HepG2 (cell line): Measurements from ENCODE around the gene GRAMD2A. TPM values are rescaled to one million over a fixed set of nuclear protein-coding genes. Genes with fewer than 3 reads are reported as not detected.

ENCODE experiments used
- FOXC1 ChIP-seq: sonication (generic); formaldehyde crosslinking; IDR thresholded peaks from 2 replicates; pipeline ENCODE4 v1.8.0; 2022; ENCODE audit warnings: mild to moderate bottlenecking, missing genetic modification reagents, borderline replicate concordance
- GTF2F1 ChIP-seq: fragments of 150-350 bp; IDR thresholded peaks from 2 replicates; pipeline ENCODE4 v1.6.1; 2014; ENCODE audit warnings: low read length
- KDM4B ChIP-seq: sonication (generic); formaldehyde crosslinking; IDR thresholded peaks from 2 replicates; pipeline ENCODE4 v1.4.0; 2020; ENCODE audit warnings: missing genetic modification reagents
- NFRKB ChIP-seq: fragments of 450-650 bp; IDR thresholded peaks from 2 replicates; pipeline ENCODE4 v1.6.1; 2017
- PCBP2 ChIP-seq: fragments of 200-400 bp; formaldehyde crosslinking; optimal IDR thresholded peaks from 2 replicates; pipeline ENCODE3; 2018; ENCODE audit warnings: low read length, low read depth; ENCODE audit not compliant: poor library complexity, severe bottlenecking
- RBFOX2 ChIP-seq: fragments of 200-400 bp; formaldehyde crosslinking; IDR thresholded peaks from 2 replicates; pipeline ENCODE4 v1.6.1; 2017; ENCODE audit warnings: low read depth, mild to moderate bottlenecking, low read length
- SAP130 ChIP-seq: IDR thresholded peaks from 2 replicates; pipeline ENCODE4 v1.6.1; 2016; ENCODE audit warnings: low read depth
- SIX4 ChIP-seq: sonication (generic); formaldehyde crosslinking; IDR thresholded peaks from 2 replicates; pipeline ENCODE4 v1.4.0; 2020; ENCODE audit warnings: missing genetic modification reagents
- SKI ChIP-seq: fragments of 450-650 bp; IDR thresholded peaks from one replicate; pipeline ENCODE4 v1.6.1; 2018; ENCODE audit warnings: mild to moderate bottlenecking; ENCODE audit not compliant: partially characterized antibody
- TEAD3 ChIP-seq: optimal IDR thresholded peaks from 2 replicates; pipeline ENCODE3; 2016; ENCODE audit warnings: borderline replicate concordance
- ZMYM3 ChIP-seq: sonication (generic); formaldehyde crosslinking; IDR thresholded peaks from 2 replicates; pipeline ENCODE4 v1.5.1; 2020; ENCODE audit warnings: mild to moderate bottlenecking, missing genetic modification reagents
- ZNF234 ChIP-seq: sonication (generic); formaldehyde crosslinking; conservative IDR thresholded peaks from 2 replicates; pipeline ENCODE4 v1.5.1; 2020; ENCODE audit warnings: mild to moderate bottlenecking, missing genetic modification reagents
- polyA plus RNA-seq, 8 experiments: library from polyadenylated mRNA; depleted of rRNA in 3 of 8; stranded (reverse) in 7 of 8; unstranded in 1 of 8; fragments of >200 nt; fragmentation: Illumina TruSeq in 4 of 8; extraction: Trizol in 4 of 8; gene quantifications; 2 replicates each; pipeline versions ENCODE4 v1.2.1 to v1.2.3, GENCODE V29; 2011 to 2016; ENCODE audit warnings: low read depth in 4 of 8, missing spikeins in 1 of 8, mixed read lengths in 1 of 8; ENCODE audit not compliant: insufficient read depth in 1 of 8
- total RNA-seq, 5 experiments: library from RNA; depleted of rRNA; stranded (reverse); fragments of >200 nt; fragmentation: Illumina TruSeq; extraction: Trizol; gene quantifications; 2 replicates each; pipeline ENCODE4 v1.2.3, GENCODE V29; 2016; ENCODE audit warnings: low read depth in 1 of 5
- TF ChIP-seq, protein P1 (sequence below), 2 experiments: IDR thresholded peaks; 2 replicates each; pipeline ENCODE4 v1.6.1; 2011 to 2012; ENCODE audit warnings: low read length in 2 of 2, borderline replicate concordance in 1 of 2, low read depth in 1 of 2, mild to moderate bottlenecking in 1 of 2, moderate library complexity in 1 of 2
- TF ChIP-seq, protein P2 (sequence below): sonication (generic); formaldehyde crosslinking; IDR thresholded peaks from 2 replicates; pipeline ENCODE4 v1.9.0; 2022; ENCODE audit warnings: low read depth, missing genetic modification reagents
- TF ChIP-seq, protein P3 (sequence below): sonication (generic); formaldehyde crosslinking; IDR thresholded peaks from 2 replicates; pipeline ENCODE4 v1.8.0; 2022; ENCODE audit warnings: mild to moderate bottlenecking, missing genetic modification reagents, moderate library complexity
- TF ChIP-seq, protein P4 (sequence below): sonication (generic); formaldehyde crosslinking; IDR thresholded peaks from 2 replicates; pipeline ENCODE4 v1.4.0; 2020; ENCODE audit warnings: missing genetic modification reagents, borderline replicate concordance
- TF ChIP-seq, protein P5 (sequence below): sonication (generic); formaldehyde crosslinking; IDR thresholded peaks from 2 replicates; pipeline ENCODE4 v1.5.0; 2020; ENCODE audit warnings: mild to moderate bottlenecking, missing genetic modification reagents, borderline replicate concordance
- TF ChIP-seq, protein P6 (sequence below): sonication (generic); formaldehyde crosslinking; IDR thresholded peaks from 2 replicates; pipeline ENCODE4 v1.4.0; 2020; ENCODE audit warnings: missing genetic modification reagents

GRAMD2A gene
- total and polyA plus RNA-seq, 2 of the 13 experiments (the other 11 are each of a cell fraction or from before 2014, with no cell fraction given): 0.04 TPM; not detected in 1

DNA sequence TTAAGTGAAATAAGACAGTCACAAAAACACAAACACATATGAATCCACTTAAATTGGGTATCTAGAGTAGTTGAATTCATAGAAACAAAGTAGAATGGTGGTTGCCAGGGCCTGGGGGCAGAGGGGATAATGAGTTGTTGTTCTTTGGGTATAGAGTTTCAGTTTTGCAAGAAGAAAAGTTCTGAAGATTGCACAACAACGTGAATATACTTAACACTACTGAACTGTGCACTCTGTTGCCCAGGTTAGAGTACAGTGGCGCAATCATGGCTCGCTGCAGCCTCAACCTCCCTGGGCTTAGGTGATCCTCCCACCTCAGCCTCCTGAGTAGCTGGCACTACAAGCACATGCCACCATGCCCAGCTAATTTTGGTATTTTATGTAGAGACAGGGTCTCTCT lies 14.9 kb downstream of the GRAMD2A start (continued):
- TF ChIP-seq, protein P1, sequence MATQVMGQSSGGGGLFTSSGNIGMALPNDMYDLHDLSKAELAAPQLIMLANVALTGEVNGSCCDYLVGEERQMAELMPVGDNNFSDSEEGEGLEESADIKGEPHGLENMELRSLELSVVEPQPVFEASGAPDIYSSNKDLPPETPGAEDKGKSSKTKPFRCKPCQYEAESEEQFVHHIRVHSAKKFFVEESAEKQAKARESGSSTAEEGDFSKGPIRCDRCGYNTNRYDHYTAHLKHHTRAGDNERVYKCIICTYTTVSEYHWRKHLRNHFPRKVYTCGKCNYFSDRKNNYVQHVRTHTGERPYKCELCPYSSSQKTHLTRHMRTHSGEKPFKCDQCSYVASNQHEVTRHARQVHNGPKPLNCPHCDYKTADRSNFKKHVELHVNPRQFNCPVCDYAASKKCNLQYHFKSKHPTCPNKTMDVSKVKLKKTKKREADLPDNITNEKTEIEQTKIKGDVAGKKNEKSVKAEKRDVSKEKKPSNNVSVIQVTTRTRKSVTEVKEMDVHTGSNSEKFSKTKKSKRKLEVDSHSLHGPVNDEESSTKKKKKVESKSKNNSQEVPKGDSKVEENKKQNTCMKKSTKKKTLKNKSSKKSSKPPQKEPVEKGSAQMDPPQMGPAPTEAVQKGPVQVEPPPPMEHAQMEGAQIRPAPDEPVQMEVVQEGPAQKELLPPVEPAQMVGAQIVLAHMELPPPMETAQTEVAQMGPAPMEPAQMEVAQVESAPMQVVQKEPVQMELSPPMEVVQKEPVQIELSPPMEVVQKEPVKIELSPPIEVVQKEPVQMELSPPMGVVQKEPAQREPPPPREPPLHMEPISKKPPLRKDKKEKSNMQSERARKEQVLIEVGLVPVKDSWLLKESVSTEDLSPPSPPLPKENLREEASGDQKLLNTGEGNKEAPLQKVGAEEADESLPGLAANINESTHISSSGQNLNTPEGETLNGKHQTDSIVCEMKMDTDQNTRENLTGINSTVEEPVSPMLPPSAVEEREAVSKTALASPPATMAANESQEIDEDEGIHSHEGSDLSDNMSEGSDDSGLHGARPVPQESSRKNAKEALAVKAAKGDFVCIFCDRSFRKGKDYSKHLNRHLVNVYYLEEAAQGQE (IDR thresholded peaks at IDR 0.05; ENCODE audit: borderline replicate concordance in 1 of 2, low read depth in 1 of 2, low read length in 2 of 2): 0 out of 4 replicates have a peak, but pooled peaks of 1 of the 2 experiments have one; percentile 35
- TF ChIP-seq, protein P2, sequence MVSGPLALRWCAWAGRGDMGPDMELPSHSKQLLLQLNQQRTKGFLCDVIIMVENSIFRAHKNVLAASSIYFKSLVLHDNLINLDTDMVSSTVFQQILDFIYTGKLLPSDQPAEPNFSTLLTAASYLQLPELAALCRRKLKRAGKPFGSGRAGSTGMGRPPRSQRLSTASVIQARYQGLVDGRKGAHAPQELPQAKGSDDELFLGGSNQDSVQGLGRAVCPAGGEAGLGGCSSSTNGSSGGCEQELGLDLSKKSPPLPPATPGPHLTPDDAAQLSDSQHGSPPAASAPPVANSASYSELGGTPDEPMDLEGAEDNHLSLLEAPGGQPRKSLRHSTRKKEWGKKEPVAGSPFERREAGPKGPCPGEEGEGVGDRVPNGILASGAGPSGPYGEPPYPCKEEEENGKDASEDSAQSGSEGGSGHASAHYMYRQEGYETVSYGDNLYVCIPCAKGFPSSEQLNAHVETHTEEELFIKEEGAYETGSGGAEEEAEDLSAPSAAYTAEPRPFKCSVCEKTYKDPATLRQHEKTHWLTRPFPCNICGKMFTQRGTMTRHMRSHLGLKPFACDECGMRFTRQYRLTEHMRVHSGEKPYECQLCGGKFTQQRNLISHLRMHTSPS (CRISPR knock-in tag): peak; percentile 86
- TF ChIP-seq SIX4 (CRISPR knock-in tag): peak; percentile 98
- TF ChIP-seq PCBP2: no peak
- TF ChIP-seq, protein P3, sequence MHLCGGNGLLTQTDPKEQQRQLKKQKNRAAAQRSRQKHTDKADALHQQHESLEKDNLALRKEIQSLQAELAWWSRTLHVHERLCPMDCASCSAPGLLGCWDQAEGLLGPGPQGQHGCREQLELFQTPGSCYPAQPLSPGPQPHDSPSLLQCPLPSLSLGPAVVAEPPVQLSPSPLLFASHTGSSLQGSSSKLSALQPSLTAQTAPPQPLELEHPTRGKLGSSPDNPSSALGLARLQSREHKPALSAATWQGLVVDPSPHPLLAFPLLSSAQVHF (CRISPR knock-in tag): no peak
- no peak for TF ChIP-seq GTF2F1
- TF ChIP-seq SKI: peak; percentile 44
- TF ChIP-seq ZMYM3 (CRISPR knock-in tag): peak; percentile 100
- TF ChIP-seq FOXC1 (CRISPR knock-in tag): 0 out of 2 replicates have a peak, but pooled peaks have one; percentile 31
- TF ChIP-seq RBFOX2: no peak
- TF ChIP-seq, protein P4, sequence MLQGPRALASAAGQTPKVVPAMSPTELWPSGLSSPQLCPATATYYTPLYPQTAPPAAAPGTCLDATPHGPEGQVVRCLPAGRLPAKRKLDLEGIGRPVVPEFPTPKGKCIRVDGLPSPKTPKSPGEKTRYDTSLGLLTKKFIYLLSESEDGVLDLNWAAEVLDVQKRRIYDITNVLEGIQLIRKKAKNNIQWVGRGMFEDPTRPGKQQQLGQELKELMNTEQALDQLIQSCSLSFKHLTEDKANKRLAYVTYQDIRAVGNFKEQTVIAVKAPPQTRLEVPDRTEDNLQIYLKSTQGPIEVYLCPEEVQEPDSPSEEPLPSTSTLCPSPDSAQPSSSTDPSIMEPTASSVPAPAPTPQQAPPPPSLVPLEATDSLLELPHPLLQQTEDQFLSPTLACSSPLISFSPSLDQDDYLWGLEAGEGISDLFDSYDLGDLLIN (CRISPR knock-in tag): no peak
- TF ChIP-seq SAP130: peak; percentile 65
- no peak; the same call in 1 of the 2 replicates for TF ChIP-seq KDM4B
- TF ChIP-seq, protein P5, sequence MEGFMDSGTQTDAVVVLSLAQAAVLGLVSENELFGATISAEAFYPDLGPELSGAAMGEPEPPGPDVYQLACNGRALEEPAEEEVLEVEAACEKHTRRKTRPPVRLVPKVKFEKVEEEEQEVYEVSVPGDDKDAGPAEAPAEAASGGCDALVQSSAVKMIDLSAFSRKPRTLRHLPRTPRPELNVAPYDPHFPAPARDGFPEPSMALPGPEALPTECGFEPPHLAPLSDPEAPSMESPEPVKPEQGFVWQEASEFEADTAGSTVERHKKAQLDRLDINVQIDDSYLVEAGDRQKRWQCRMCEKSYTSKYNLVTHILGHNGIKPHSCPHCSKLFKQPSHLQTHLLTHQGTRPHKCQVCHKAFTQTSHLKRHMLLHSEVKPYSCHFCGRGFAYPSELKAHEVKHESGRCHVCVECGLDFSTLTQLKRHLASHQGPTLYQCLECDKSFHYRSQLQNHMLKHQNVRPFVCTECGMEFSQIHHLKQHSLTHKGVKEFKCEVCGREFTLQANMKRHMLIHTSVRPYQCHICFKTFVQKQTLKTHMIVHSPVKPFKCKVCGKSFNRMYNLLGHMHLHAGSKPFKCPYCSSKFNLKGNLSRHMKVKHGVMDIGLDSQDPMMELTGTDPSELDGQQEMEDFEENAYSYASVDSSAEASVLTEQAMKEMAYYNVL: peak; percentile 59; the same call in 1 of the 2 replicates
- no peak for TF ChIP-seq ZNF234
- TF ChIP-seq, protein P6, sequence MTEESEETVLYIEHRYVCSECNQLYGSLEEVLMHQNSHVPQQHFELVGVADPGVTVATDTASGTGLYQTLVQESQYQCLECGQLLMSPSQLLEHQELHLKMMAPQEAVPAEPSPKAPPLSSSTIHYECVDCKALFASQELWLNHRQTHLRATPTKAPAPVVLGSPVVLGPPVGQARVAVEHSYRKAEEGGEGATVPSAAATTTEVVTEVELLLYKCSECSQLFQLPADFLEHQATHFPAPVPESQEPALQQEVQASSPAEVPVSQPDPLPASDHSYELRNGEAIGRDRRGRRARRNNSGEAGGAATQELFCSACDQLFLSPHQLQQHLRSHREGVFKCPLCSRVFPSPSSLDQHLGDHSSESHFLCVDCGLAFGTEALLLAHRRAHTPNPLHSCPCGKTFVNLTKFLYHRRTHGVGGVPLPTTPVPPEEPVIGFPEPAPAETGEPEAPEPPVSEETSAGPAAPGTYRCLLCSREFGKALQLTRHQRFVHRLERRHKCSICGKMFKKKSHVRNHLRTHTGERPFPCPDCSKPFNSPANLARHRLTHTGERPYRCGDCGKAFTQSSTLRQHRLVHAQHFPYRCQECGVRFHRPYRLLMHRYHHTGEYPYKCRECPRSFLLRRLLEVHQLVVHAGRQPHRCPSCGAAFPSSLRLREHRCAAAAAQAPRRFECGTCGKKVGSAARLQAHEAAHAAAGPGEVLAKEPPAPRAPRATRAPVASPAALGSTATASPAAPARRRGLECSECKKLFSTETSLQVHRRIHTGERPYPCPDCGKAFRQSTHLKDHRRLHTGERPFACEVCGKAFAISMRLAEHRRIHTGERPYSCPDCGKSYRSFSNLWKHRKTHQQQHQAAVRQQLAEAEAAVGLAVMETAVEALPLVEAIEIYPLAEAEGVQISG (CRISPR knock-in tag): peak; percentile 83
- peak; percentile 59 for TF ChIP-seq TEAD3 (CRISPR knock-in tag)
- no peak for TF ChIP-seq NFRKB
